ENCODE measurements around the gene ZNF155. TPM values are rescaled to one million over a fixed set of nuclear protein-coding genes. Genes with fewer than 3 reads are reported as not detected.
A peak's percentile ranks its signal among the peaks of the same experiment; 100 is the strongest.

ZNF155 gene
- total RNA-seq, 1 donor from 2014 or later, result not detected

- peaks cover 39 to 66% of the 10 kb centered on the region in 2 donors for H3K9me3 ChIP-seq
- TF ChIP-seq CTCF (IDR thresholded peaks at IDR 0.05), result no peak
- no peak overlapping the region for H3K4me3 ChIP-seq
- intact Hi-C loops (cut with DNase I), result no loop called here
- no peak overlapping the region for H3K27ac ChIP-seq
- H3K4me1 ChIP-seq, result peaks cover 0 to 6% of the 10 kb centered on the region in 2 donors
- H3K27me3 ChIP-seq, result no peaks in the 10 kb centered on the region
- H3K36me3 ChIP-seq, result peaks cover 56 to 65% of the 10 kb centered on the region in 2 donors
- DNase-seq (ENCODE audit: low spot score in 2 of 2), result no peak
Observed at GRCh38 chr19:44007473-44007872, 23.5 kb downstream of the ZNF155 start.

GRCh38 chr19:44010468-44010867 is 26.5 kb downstream of the ZNF155 start:
- Histone ChIP-seq H3K4me1 (no peaks in the 10 kb centered on the region), H3K27me3 (no peaks in the 10 kb centered on the region), H3K27ac (no peak overlapping the region), H3K9me3 (peaks cover 47 to 90% of the 10 kb centered on the region in 2 donors), H3K4me3 (no peak overlapping the region), H3K36me3 (peaks cover 56 to 74% of the 10 kb centered on the region in 2 donors)
- no peak for DNase-seq (ENCODE audit: low spot score in 2 of 2)
- no peak for TF ChIP-seq CTCF (IDR thresholded peaks at IDR 0.05)
- intact Hi-C loops (cut with DNase I), result no loop called here

GRCh38 chr19:44019498-44019897 is 35.5 kb downstream of the ZNF155 start:
- Histone ChIP-seq H3K27ac (no peak overlapping the region), H3K4me1 (no peaks in the 10 kb centered on the region), H3K4me3 (no peak overlapping the region), H3K9me3 (peaks cover 0 to 11% of the 10 kb centered on the region in 2 donors), H3K27me3 (no peaks in the 10 kb centered on the region), H3K36me3 (no peaks in the 10 kb centered on the region)
- intact Hi-C loops (cut with DNase I), result no loop called here
- DNase-seq (ENCODE audit: low spot score in 2 of 2), result no peak
- no peak for TF ChIP-seq CTCF (IDR thresholded peaks at IDR 0.05)

- Histone ChIP-seq H3K27ac (no peak overlapping the region), H3K4me1 (peaks cover 2 to 3% of the 10 kb centered on the region in 2 donors), H3K4me3 (no peak overlapping the region), H3K27me3 (no peaks in the 10 kb centered on the region), H3K9me3 (peaks cover 0 to 5% of the 10 kb centered on the region in 2 donors), H3K36me3 (no peaks in the 10 kb centered on the region)
- intact Hi-C loops (cut with DNase I), result no loop called here
- DNase-seq (ENCODE audit: low spot score in 2 of 2), result no peak
- no peak for TF ChIP-seq CTCF (IDR thresholded peaks at IDR 0.05)
Observed at GRCh38 chr19:44021221-44021620, 37.2 kb downstream of the ZNF155 start.

- intact Hi-C loops (cut with DNase I), result loop anchor here (1.0 kb wide), 2 partner anchors 23 to 26 kb away; partner anchors contain the start of gene ZNF230
- H3K36me3 ChIP-seq, result peaks cover 31 to 33% of the 10 kb centered on the region in 2 donors
- H3K4me1 ChIP-seq, result peaks cover 2 to 3% of the 10 kb centered on the region in 2 donors
- peak overlapping the region; percentile 70 to 84 for H3K4me3 ChIP-seq
- DNase-seq (ENCODE audit: low spot score in 2 of 2), result no peak
- peaks cover 12 to 27% of the 10 kb centered on the region in 2 donors for H3K9me3 ChIP-seq
- no peak for TF ChIP-seq CTCF (IDR thresholded peaks at IDR 0.05)
- no peaks in the 10 kb centered on the region for H3K27me3 ChIP-seq
- H3K27ac ChIP-seq, result peak overlapping the region in 1 of 2 donors; percentile 57
Observed at GRCh38 chr19:44024900-44025216, 40.9 kb downstream of the ZNF155 start.
